ENCODE data around the gene FAM156B. TPM values are rescaled to one million over a fixed set of nuclear protein-coding genes. Genes with fewer than 3 reads are reported as not detected.
"Not testable (repeated sequence)": the region's sequence is repeated elsewhere in the genome, so short reads cannot be mapped to it uniquely, and the experiment has no call there.

The FAM156B gene
- total and polyA plus RNA-seq, 5 donors from 2014 or later, result 4.5 to 10.0 (median 5.5) TPM

GRCh38 chrX:52948265-52948664 is 51.1 kb downstream of the FAM156B start:
- H3K36me3 Mint-ChIP-seq; H3K4me1 Mint-ChIP-seq; ATAC-seq (ENCODE audit: low read depth in 2 of 2); H3K9me3 ChIP-seq (ENCODE audit: control insufficient read depth in 2 of 2, low read length in 2 of 2); H3K27ac Mint-ChIP-seq; H3K4me1 ChIP-seq (ENCODE audit: control insufficient read depth, insufficient read depth, low read length, poor library complexity, severe bottlenecking); H3K36me3 ChIP-seq (ENCODE audit: control insufficient read depth, insufficient read depth, low read length); H3K27me3 ChIP-seq (ENCODE audit: control insufficient read depth, insufficient read depth, low read length); H3K4me3 ChIP-seq (ENCODE audit: low read depth, low read length); H3K27me3 Mint-ChIP-seq; H3K9me3 Mint-ChIP-seq; H3K27ac ChIP-seq (ENCODE audit: insufficient read depth, low read length, poor library complexity, severe bottlenecking); DNase-seq; H3K4me3 Mint-ChIP-seq: not testable (repeated sequence)

- H3K27ac Mint-ChIP-seq; H3K36me3 ChIP-seq (ENCODE audit: control insufficient read depth, insufficient read depth, low read length); H3K9me3 Mint-ChIP-seq; ATAC-seq (ENCODE audit: low read depth in 2 of 2); H3K4me1 Mint-ChIP-seq; H3K27me3 Mint-ChIP-seq; H3K9me3 ChIP-seq (ENCODE audit: control insufficient read depth in 2 of 2, low read length in 2 of 2); H3K27me3 ChIP-seq (ENCODE audit: control insufficient read depth, insufficient read depth, low read length); DNase-seq; H3K4me1 ChIP-seq (ENCODE audit: control insufficient read depth, insufficient read depth, low read length, poor library complexity, severe bottlenecking); H3K36me3 Mint-ChIP-seq; H3K27ac ChIP-seq (ENCODE audit: insufficient read depth, low read length, poor library complexity, severe bottlenecking); H3K4me3 ChIP-seq (ENCODE audit: low read depth, low read length); H3K4me3 Mint-ChIP-seq: not testable (repeated sequence)
Observed at GRCh38 chrX:52949325-52949724, 52.2 kb downstream of the FAM156B start.

- not testable (repeated sequence) for H3K4me1 ChIP-seq (ENCODE audit: control insufficient read depth, insufficient read depth, low read length, poor library complexity, severe bottlenecking); H3K27ac ChIP-seq (ENCODE audit: insufficient read depth, low read length, poor library complexity, severe bottlenecking); H3K9me3 Mint-ChIP-seq; H3K36me3 ChIP-seq (ENCODE audit: control insufficient read depth, insufficient read depth, low read length); H3K4me1 Mint-ChIP-seq; H3K27ac Mint-ChIP-seq; H3K27me3 ChIP-seq (ENCODE audit: control insufficient read depth, insufficient read depth, low read length); ATAC-seq (ENCODE audit: low read depth in 2 of 2); H3K4me3 ChIP-seq (ENCODE audit: low read depth, low read length); H3K9me3 ChIP-seq (ENCODE audit: control insufficient read depth in 2 of 2, low read length in 2 of 2); DNase-seq; H3K4me3 Mint-ChIP-seq; H3K36me3 Mint-ChIP-seq; H3K27me3 Mint-ChIP-seq
Observed at GRCh38 chrX:52949884-52950283, 52.8 kb downstream of the FAM156B start.

Other genes starting within 250 kb of the FAM156B start
- gene SSX7, start 242.4 kb upstream of the FAM156B start, total RNA-seq, result not detected
- gene SSX7, start 242.4 kb upstream of the FAM156B start, polyA plus RNA-seq, result not detected
- not detected for gene SSX2, start 190.2 kb upstream of the FAM156B start, total RNA-seq
- gene SSX2, start 190.2 kb upstream of the FAM156B start, polyA plus RNA-seq, result not detected
- gene SSX2B, start 146.1 kb upstream of the FAM156B start, total RNA-seq, result not detected
- gene SSX2B, start 146.1 kb upstream of the FAM156B start, polyA plus RNA-seq, result not detected
- not detected for gene SPANXN5, start 99.9 kb upstream of the FAM156B start, total RNA-seq
- not detected for gene SPANXN5, start 99.9 kb upstream of the FAM156B start, polyA plus RNA-seq
- not detected for gene XAGE5, start 86.0 kb upstream of the FAM156B start, total RNA-seq
- not detected for gene XAGE5, start 86.0 kb upstream of the FAM156B start, polyA plus RNA-seq
- gene XAGE3, start 29.2 kb upstream of the FAM156B start, total RNA-seq, result not detected
- not detected for gene XAGE3, start 29.2 kb upstream of the FAM156B start, polyA plus RNA-seq
- gene FAM156A, start 61.2 kb downstream of the FAM156B start, total RNA-seq, result 20.0 TPM
- 1 to 10 TPM; 3.3 to 7.0 (median 3.6) TPM for gene FAM156A, start 61.2 kb downstream of the FAM156B start, polyA plus RNA-seq
- not detected for gene GPR173, start 151.5 kb downstream of the FAM156B start, total RNA-seq
- not detected for gene GPR173, start 151.5 kb downstream of the FAM156B start, polyA plus RNA-seq
- 333 TPM for gene TSPYL2, start 185.0 kb downstream of the FAM156B start, total RNA-seq
- 10 to 100 TPM; 10.1 to 15.6 (median 13.7) TPM for gene TSPYL2, start 185.0 kb downstream of the FAM156B start, polyA plus RNA-seq
- 14.1 TPM for gene KANTR, start 196.8 kb downstream of the FAM156B start, total RNA-seq
- gene KANTR, start 196.8 kb downstream of the FAM156B start, polyA plus RNA-seq, result 1 to 10 TPM in 3 of 4 donors, under 1 TPM in 1; 0.81 to 2.2 (median 1.6) TPM

Measured in CD4-positive, CD25-positive, alpha-beta regulatory T cell (primary cell).